ENCODE data around the gene NANOG. TPM values are rescaled to one million over a fixed set of nuclear protein-coding genes. Genes with fewer than 3 reads are reported as not detected.
"Not testable (repeated sequence)": the region's sequence is repeated elsewhere in the genome, so short reads cannot be mapped to it uniquely, and the experiment has no call there.

The NANOG gene
- total RNA-seq, 2 donors from 2014 or later: 0.66 to 2.3 TPM

- H3K27me3 ChIP-seq; H3K36me3 ChIP-seq (replicated peaks in 1 of 2; ENCODE audit: insufficient read depth in 1 of 2, low read depth in 2 of 2); ATAC-seq; H3K27ac ChIP-seq; H3K9me3 ChIP-seq; intact Hi-C loops (cut with DNase I); DNase-seq; H3K4me1 ChIP-seq; H3K4me3 ChIP-seq: not testable (repeated sequence)
- WGBS, 2 donors: 62 to 75% methylated on average over 1 to 2 of the region's 9 CpGs
Observed at GRCh38 chr12:7843583-7843982, 54.4 kb downstream of the NANOG start.

GRCh38 chr12:7844116-7844515 lies 54.9 kb downstream of the NANOG start:
- Histone ChIP-seq H3K36me3 (replicated peaks in 1 of 2; ENCODE audit: insufficient read depth in 1 of 2, low read depth in 2 of 2) (no peaks in the 10 kb centered on the region), H3K27me3 (no peaks in the 10 kb centered on the region), H3K4me1 (no peaks in the 10 kb centered on the region), H3K9me3 (no peaks in the 10 kb centered on the region), H3K4me3 (no peak overlapping the region), H3K27ac (no peak overlapping the region)
- ATAC-seq (no peak), DNase-seq (no peak)
- TF ChIP-seq POLR2A (IDR thresholded peaks at IDR 0.05) (no peak), CTCF (IDR thresholded peaks at IDR 0.05) (no peak)
- WGBS, 2 donors: 77 to 79% methylated on average over 5 of the region's 5 CpGs
- intact Hi-C loops (cut with DNase I): no loop called here

- intact Hi-C loops (cut with DNase I); DNase-seq; H3K9me3 ChIP-seq; H3K27ac ChIP-seq; ATAC-seq; H3K27me3 ChIP-seq; H3K4me1 ChIP-seq; H3K36me3 ChIP-seq (replicated peaks in 1 of 2; ENCODE audit: insufficient read depth in 1 of 2, low read depth in 2 of 2); H3K4me3 ChIP-seq: not testable (repeated sequence)
- 62 to 65% methylated on average over 3 of the region's 4 CpGs for WGBS, 2 donors
Observed at GRCh38 chr12:7847226-7848097, 58.3 kb downstream of the NANOG start.

GRCh38 chr12:7848098-7848422 lies 58.9 kb downstream of the NANOG start:
- DNase-seq; intact Hi-C loops (cut with DNase I); H3K4me3 ChIP-seq; ATAC-seq; H3K4me1 ChIP-seq; H3K27me3 ChIP-seq; H3K27ac ChIP-seq; H3K36me3 ChIP-seq (replicated peaks in 1 of 2; ENCODE audit: insufficient read depth in 1 of 2, low read depth in 2 of 2); H3K9me3 ChIP-seq: not testable (repeated sequence)
- WGBS, 2 donors: 51 to 54% methylated on average over 2 of the region's 2 CpGs

Small RNA genes within 50 kb of the gene (small RNA-seq; reads per million reads assigned to genes)
- gene RF00019: not detected

Other genes starting within 250 kb of the NANOG start
- under 1 TPM in 1 of 2 donors, not detected in 1; 0.52 TPM for gene APOBEC1, start 123.5 kb upstream of the NANOG start, total RNA-seq
- gene GDF3, start 93.6 kb upstream of the NANOG start, total RNA-seq: not detected
- gene DPPA3, start 78.0 kb upstream of the NANOG start, total RNA-seq: not detected
- not detected for gene CLEC4C, start 42.0 kb upstream of the NANOG start, total RNA-seq
- gene NANOGNB, start 24.2 kb upstream of the NANOG start, total RNA-seq: not detected
- gene SLC2A14, start 83.5 kb downstream of the NANOG start, total RNA-seq: 1 to 10 TPM; 3.6 to 8.6 TPM
- 1 to 10 TPM; 6.6 to 9.6 TPM for gene SLC2A3, start 146.8 kb downstream of the NANOG start, total RNA-seq
- gene FOXJ2, start 243.3 kb downstream of the NANOG start, total RNA-seq: 10 to 100 TPM in 1 of 2 donors, 1 to 10 TPM in 1; 7.5 to 11.9 TPM

All from body of pancreas (tissue), 4 donors.